Fibroblast of skin of left biceps (primary cell): ENCODE measurements around the gene ZNF333.

Experiments used
- DNase-seq, 2 experiments: peaks; one replicate each; pipeline ENCODE4 v3.0.0-alpha.2; 2013; ENCODE audit warnings: low read depth in 2 of 2

Gene ZNF333

DNA sequence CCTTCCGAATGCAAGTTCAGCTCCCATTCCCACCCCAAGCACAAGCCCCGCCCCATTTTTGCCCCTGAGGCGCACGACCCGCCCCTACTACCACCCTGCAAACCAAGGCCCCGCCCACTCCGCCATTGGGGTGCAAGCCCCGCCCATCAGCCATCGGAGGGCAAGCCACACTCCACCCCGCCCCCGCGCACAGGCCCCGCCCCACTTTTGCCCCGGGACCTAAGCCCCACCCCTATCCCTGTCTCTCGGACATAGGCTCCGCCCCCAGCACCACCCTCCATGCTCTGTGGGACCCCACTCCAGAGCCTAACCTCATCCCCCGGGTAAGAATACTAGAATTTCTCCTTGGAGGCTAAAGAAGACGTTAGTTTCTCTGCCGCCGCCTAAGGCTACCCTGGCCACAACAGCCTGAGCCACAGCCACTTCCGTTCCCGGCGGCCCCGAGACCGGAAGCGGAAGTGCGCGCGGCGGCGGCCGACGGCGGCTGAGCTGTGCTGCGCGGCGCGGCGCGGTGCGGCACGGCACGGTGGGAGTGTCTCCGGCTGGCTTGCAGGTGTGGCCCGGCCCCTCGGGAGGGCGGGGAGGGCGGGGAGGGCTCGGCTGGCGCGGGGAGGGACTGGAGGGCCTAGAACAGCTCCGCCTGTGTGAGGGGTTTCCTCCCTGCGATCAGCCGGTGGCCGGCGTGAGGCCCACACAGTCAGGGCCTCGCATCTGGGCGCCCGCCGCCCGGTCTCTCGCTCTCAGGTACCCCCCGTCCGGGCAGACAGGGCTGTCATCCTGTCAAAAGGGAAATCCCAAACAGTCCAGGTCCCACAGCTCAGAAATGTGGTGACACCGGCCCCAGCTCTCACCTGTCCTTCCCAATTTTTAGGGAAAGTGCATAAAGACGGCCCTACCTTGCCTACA is at the start of gene ZNF333:
ZNF333 (plus strand) TSS at position 451 of the 906 bp plus-strand sequence. CDS start 3,444 bp downstream, outside the sequence.
- DNase-seq: peak; percentile 61 to 70

DNA sequence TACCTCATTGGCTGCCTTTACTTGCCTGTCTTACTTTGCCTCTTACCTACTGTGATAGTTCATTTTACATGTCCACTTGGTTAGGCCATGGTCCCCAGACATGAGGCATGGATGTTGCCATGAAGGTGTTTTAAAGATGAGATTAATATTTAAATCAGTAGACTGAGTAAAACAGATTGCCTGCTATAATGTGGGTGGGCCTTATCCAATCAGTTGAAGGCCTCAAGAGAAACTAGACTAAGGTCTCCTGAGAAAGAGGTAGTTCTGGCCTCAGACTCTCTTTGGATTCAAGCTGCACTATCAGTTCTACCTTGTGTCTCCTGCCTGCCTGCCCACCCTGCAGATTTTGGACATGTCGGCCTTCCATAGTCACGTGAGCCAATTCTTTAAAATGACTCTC is 41.3 kb upstream of the ZNF333 start:
- DNase-seq: no peak

DNA sequence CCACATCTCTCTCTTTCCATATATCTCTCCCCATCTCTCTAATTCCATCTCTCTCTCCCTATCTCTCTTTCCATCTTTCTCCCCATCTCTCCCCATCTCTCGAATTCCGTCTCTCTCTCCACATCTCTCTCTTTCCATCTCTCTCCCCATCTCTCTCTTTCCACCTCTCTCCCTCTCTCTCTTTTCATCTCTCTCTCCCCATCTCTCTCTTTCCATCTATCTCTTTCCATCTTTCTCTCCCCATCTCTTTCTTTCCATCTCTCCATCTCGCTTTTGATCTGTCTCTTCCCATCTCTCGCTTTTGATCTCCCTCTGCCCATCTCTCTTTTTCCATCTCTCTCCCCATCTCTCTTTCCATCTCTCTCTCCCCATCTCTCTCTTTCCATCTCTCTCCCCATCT is 40.8 kb upstream of the ZNF333 start:
- DNase-seq: no peak

- DNase-seq: no peak
Measured at GRCh38 chr19:14650161-14650560, 39.7 kb upstream of the ZNF333 start.

DNA sequence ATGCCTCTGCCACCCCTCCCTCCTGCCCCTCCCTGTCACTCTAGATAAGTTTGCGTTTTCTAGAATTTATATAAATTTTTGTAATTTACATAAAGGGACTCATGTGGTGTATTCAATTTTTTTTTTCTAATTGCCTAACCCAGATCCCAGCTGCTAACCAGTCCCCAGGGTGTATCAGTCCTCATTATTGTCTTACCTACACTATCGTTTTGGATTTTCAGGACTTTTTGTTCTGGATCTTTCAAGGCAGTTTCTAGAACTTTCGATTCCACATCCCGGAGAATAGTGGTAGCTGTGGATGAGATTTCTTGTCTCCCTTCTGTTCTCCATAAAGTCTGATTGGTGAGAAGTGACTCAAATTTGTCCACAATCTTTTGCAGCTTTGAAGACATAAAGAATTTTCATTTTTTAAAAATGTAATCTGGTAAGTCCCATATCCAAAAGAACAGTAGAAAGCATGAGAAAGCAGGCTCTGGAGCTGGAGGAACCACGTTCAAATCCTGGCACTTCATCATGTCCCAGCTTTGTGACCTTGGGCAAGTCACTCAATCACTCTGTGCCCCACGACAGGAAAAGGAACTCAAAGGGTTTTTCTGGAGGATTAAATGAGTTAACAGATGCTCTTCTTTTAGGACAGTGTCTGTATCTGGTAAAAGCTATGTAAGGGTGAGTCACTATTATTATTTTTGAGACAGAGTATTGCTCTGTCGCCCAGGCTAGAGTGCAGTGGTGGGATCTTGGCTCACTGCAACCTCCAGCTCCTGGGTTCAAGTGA is 34.9 kb upstream of the ZNF333 start:
- no peak for DNase-seq

GRCh38 chr19:14655726-14656125 is 34.1 kb upstream of the ZNF333 start:
- no peak for DNase-seq

DNA sequence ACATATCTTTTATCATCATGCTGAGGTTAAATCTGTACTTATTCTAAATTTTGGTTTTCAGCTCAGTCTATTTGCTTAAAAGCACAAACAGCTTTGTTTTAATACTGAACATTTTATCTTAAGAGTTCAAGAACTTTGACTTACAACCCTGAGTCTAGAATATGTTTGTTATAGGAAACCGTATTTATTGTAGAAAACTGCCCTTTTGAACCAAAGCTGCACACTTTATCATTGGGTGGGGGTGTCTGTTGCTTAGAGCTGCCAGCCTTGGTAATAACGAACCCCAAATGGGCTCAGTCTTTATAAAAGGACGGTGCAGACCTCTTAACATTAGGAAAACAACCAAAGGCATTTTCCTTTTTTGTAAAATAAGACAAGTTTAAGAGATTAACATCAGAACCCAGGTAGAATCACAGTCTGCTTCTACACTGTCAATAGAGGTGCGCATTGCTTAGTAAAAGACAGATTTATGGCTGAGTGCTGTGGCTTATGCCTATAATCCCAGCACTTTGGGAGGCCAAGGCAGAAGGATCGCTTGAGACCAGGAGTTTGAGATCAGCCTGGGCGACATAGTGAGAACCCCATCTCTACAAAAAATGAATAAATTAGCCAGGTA is 29.9 kb upstream of the ZNF333 start:
- no peak for DNase-seq

DNA sequence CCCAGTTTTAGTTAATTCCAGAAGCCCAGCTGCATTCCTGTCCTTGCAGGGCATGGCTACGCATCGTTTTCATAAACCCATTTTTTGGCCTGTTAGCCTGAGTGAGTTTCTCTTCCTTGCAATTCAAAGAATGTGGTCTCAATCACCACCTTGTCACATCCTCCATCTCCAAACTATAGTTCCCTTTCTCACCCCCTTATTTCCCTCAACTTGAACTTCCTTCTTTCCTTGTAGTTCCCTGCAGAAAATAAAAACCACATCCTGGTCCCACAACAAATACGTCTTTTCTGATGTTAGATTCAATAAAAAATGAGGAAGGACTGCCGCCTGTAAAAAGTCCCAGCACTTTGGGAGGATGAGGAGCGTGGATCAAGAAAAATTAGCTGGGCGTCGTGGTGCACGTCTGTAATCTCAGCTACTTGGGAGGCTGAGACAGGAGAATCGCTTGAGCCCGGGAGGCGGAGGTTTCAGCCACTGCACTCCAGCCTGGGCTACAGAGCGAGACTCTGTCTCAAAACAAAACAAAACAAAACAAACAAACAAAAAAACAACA is 28.4 kb upstream of the ZNF333 start:
- no peak for DNase-seq

GRCh38 chr19:14669940-14670339 is 19.9 kb upstream of the ZNF333 start:
- no peak for DNase-seq

DNA sequence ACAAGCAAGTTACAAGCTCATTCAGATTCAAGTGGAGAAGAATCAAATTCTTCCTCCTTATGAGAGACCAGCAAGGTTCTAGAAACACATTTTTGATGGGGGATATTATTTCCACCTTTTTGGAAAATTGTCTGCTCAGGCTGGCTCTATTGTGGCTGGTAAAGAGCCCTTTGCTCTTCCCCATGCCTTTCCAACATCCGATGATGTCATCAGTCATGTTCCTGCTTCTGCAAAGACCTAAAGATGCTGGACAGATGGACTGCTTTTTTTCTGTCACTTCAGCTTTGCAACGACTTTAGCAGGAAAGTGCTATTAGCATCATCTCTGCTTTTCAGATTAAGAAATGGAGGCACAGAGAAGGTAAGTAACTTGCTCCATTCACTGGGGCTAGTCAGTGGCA is 19.4 kb upstream of the ZNF333 start:
- DNase-seq: no peak

- no peak for DNase-seq
Measured at GRCh38 chr19:14672188-14672872, 17.5 kb upstream of the ZNF333 start.

- no peak for DNase-seq
Measured at GRCh38 chr19:14673088-14673487, 16.8 kb upstream of the ZNF333 start.

DNA sequence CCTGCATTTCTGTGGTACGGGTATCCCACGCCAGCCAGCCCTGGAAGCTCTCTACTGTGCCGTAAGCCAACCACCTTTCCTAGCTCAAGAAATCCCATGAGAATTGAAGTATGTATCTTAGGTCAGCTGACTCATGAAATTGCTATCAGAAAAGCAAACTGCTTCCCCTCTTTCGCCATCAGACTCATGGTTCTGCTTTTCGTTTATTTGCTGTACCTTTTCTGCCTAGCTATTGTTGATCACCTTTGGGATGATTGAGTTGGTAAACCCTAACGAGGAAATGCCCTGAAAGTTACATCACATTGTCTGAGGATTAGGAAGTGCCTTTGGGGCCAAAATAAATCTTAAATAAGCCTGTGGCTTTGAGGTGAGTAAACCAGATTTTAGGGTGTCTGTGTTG is 15.1 kb upstream of the ZNF333 start, which contains the start of gene ADGRE3:
ADGRE3 (minus strand) TSS at position 81 of the 400 bp plus-strand sequence; CDS start at position 7, 74 bp downstream.
- DNase-seq: no peak

GRCh38 chr19:14676762-14677161 is 13.1 kb upstream of the ZNF333 start:
- DNase-seq: no peak

- no peak for DNase-seq
Measured at GRCh38 chr19:14677464-14677863, 12.4 kb upstream of the ZNF333 start.

- no peak for DNase-seq
Measured at GRCh38 chr19:14678199-14678598, 11.6 kb upstream of the ZNF333 start.

DNA sequence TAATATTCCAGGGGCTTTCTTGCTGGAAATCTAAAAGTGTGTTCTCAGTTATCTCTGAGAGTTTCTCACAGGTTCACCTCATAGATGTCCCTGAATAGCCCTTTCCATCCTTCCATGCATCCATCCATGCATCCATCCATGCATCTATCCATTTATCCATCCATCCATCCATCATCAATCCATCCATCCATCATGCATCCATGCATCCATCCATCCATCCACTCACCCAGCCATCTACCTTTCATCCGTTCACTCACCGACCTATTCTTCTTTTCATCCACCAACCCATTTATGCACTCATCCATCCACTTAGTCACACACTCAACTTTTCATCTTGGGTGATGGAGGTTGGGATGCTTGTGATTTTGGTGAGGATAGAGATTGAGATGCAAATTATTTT is 7.8 kb upstream of the ZNF333 start:
- DNase-seq: no peak

DNA sequence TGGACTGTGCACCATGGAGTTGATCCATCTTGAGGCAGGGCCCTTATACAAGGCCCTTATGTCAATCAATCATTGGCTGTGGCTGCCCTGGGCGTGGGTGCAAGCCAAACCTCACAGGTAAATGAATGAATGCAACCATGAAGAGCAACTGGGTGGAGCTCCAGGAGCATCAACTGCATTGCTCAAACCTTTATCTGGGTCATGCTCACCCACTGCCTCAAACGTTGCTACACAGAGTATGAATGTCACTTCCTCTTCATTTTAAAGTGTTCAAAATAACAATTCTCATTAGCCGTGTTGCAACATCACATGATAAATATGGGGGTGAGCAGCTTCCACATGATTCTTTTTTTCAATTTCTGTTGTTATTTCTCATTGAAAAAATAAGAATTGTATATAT is 6.4 kb upstream of the ZNF333 start:
- no peak for DNase-seq

GRCh38 chr19:14686411-14686810 is 3.4 kb upstream of the ZNF333 start:
- no peak for DNase-seq

GRCh38 chr19:14694641-14695266 is 4.9 kb downstream of the ZNF333 start:
- DNase-seq: no peak

- DNase-seq: no peak
Measured at GRCh38 chr19:14695471-14695870, 5.6 kb downstream of the ZNF333 start.
